RWPE1 (cell line): ENCODE results near the gene PANK3.

Experiments
- CTCF ChIA-PET: fragments of 350-600 bp; sonication (Branson Sonifier 250); formaldehyde crosslinking; extraction: SDS; loops from one replicate; lab custom pipeline; 2021; lab: Yijun Ruan, JAX
- POLR2A ChIA-PET: fragments of 400-600 bp; formaldehyde crosslinking; extraction: SDS; loops from one replicate; lab custom pipeline; 2020; ENCODE audit warnings: antibody characterized with exemption; ENCODE audit not compliant: low non-redundant PET; lab: Yijun Ruan, JAX
- DNase-seq: peaks from one replicate; pipeline ENCODE4 v3.0.0; 2012; ENCODE audit warnings: low spot score
- H3K27ac ChIP-seq: fragments of 450-650 bp; 2 replicates; pipeline ENCODE4 v1.5.1; 2017
- CTCF ChIP-seq: fragments of 450-650 bp; conservative IDR thresholded peaks from 2 replicates; pipeline ENCODE4 v1.5.1; 2017; ENCODE audit warnings: low read depth, mild to moderate bottlenecking

PANK3 gene

GRCh38 chr5:168607946-168608345 lies 28.8 kb upstream of the PANK3 start:
- POLR2A ChIA-PET = no interaction called here
- CTCF ChIA-PET = interaction anchor here (0.6 to 0.7 kb wide), 5 partner anchors 21 to 440 kb away, joined by 3 to 4 read pairs (median 3); no protein-coding TSS in a partner anchor
- no peak for DNase-seq
- no peak for TF ChIP-seq CTCF
- no peak overlapping the region for H3K27ac ChIP-seq

DNA sequence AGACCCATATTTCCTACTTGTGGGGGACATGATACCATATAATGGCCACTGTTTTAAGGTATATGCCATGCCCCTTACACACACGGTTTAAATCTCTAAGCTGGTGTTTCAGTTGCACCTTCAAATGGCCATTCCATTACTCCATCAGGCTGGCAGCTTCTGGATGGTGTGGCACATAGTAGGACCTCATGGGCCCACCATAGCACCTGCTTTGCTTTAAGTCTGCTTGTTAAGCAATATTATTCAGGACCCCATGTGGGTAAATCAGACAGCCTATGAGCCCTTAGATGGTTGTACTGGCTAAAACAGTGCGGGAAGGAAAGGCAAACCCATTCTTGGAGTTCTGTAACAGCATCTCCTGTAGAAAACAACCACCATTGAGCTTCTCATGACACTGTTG lies 27.4 kb upstream of the PANK3 start:
- TF ChIP-seq CTCF = no peak
- H3K27ac ChIP-seq = no peak overlapping the region
- ChIA-PET CTCF (interaction anchor here (0.5 to 0.7 kb wide), 3 partner anchors 10 to 479 kb away, joined by 3 to 4 read pairs (median 3); no protein-coding TSS in a partner anchor), POLR2A (no interaction called here)
- no peak for DNase-seq

GRCh38 chr5:168604436-168604835 lies 25.3 kb upstream of the PANK3 start:
- TF ChIP-seq CTCF = no peak
- POLR2A ChIA-PET = interaction anchor here (0.5 to 0.6 kb wide), 2 partner anchors 21 to 104 kb away, joined by 4 read pairs; no protein-coding TSS in a partner anchor
- no peak for DNase-seq
- CTCF ChIA-PET = interaction anchor here (0.6 to 0.7 kb wide), 2 partner anchors 12 to 743 kb away, joined by 3 to 4 read pairs; no protein-coding TSS in a partner anchor
- H3K27ac ChIP-seq = no peak overlapping the region

GRCh38 chr5:168603746-168604145 lies 24.6 kb upstream of the PANK3 start:
- TF ChIP-seq CTCF = no peak
- H3K27ac ChIP-seq = no peak overlapping the region
- CTCF ChIA-PET = no interaction called here
- POLR2A ChIA-PET = no interaction called here
- no peak for DNase-seq

DNA sequence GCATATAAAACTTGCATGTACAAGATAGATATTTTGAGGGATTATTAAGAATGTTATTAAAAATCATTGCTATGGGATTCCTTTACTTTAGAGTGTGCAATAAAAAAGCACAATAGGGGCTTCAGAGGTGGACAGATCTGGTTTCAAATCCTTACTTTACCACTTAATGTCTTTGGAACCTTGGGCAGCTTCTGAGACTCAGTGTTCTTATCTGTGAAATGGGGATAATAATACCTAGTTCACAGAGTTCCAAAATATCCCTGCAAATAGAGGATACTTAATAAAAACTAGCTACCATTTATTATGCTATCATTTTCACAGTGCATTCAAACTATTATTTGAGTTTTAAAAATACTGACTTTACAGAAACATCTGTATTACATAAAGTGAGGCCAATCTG lies 23.3 kb upstream of the PANK3 start:
- H3K27ac ChIP-seq = no peak overlapping the region
- ChIA-PET CTCF (no interaction called here), POLR2A (no interaction called here)
- no peak for TF ChIP-seq CTCF
- DNase-seq = no peak

GRCh38 chr5:168601972-168602371 lies 22.8 kb upstream of the PANK3 start:
- no peak for DNase-seq
- TF ChIP-seq CTCF = no peak
- no peak overlapping the region for H3K27ac ChIP-seq
- POLR2A ChIA-PET = no interaction called here
- CTCF ChIA-PET = no interaction called here
